Body of pancreas (tissue), 4 donors: ENCODE measurements around the gene COL23A1.

ENCODE experiments used
- CTCF ChIP-seq, 7 experiments: fragments of 450-650 bp in 4 of 7; fragments of 200-600 bp in 3 of 7; sonication (generic) in 3 of 7; IDR thresholded peaks; one replicate each; pipeline ENCODE4 v1.5.1; 2016 to 2019; ENCODE audit warnings: antibody characterized with exemption in 7 of 7
- POLR2A ChIP-seq, 3 donors: fragments of 450-650 bp; IDR thresholded peaks; one replicate each; pipeline ENCODE4 v1.6.1; 2016; ENCODE audit warnings: antibody characterized with exemption in 3 of 3, mild to moderate bottlenecking in 2 of 3

DNA sequence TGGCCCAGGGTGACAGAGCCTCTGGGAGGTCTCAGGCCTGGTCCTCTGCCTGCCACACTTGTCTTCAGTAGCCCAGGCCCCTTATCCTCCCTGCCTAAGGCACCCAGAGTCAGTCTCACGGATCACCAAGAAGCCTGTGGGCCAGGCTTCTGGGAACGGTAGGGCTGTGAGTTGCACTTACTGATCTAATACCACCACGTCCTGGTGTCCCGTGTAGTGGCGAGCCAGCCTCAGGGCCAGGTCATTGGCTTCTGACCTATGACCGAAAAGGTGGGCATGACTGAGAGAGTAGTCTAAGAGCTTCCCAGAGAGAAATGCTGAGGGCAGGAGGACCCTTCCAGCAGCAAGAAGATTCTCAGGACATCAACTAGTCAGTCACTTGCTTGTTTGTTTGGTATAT, 365.0 kb downstream of the COL23A1 start:
- TF ChIP-seq CTCF (IDR thresholded peaks at IDR 0.05) (no peak), POLR2A (IDR thresholded peaks at IDR 0.05) (no peak)
